COR-L47 (cell line): ENCODE measurements around the gene CNTNAP1.

ENCODE experiments used
- DNase-seq: peaks from one replicate; lab custom pipeline; 2025; lab: John Stamatoyannopoulos, UW

Gene CNTNAP1

DNA sequence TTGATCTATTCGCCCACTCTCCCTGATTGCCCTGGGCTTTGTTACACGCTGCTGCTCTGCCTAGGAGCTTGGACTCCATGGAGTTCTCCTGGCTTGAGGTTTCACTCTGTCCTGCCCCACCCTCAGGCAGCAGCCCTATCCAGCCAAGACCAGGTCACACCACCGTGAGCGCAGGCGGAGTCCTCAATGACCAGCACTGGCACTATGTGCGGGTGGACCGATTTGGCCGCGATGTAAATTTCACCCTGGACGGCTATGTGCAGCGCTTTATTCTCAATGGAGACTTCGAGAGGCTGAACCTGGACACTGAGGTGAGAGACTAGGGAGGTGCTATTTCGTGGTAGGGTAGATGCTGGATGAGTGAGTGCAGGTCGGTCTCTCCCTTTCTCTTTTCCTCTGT lies 3.5 kb downstream of the CNTNAP1 start:
- DNase-seq: no peak

DNA sequence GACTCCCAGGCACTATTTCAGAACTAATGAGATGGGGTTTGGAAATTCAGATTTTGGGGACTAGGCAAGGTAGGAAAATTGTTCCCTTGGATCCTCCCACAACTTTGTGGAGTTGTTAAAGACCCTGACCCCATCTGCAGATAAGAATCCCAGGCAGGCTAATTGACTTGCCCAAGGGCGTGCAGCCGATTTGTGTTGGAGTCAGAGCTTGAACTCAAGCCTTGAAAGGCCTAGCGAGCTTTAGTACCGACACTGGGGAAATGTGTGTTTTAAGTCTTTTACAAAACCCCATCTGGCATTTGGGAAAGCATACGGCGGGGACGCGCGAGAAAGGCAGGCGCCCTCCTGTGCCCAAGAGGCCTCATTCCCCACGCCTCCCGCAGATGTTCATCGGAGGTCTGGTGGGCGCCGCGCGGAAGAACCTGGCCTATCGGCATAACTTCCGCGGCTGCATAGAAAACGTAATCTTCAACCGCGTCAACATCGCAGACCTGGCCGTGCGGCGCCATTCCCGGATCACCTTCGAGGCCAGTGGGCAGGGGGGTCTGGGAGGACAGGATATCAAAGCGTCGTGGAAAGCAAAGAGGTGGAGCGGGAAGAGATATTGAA lies 4.3 kb downstream of the CNTNAP1 start:
- DNase-seq: no peak

DNA sequence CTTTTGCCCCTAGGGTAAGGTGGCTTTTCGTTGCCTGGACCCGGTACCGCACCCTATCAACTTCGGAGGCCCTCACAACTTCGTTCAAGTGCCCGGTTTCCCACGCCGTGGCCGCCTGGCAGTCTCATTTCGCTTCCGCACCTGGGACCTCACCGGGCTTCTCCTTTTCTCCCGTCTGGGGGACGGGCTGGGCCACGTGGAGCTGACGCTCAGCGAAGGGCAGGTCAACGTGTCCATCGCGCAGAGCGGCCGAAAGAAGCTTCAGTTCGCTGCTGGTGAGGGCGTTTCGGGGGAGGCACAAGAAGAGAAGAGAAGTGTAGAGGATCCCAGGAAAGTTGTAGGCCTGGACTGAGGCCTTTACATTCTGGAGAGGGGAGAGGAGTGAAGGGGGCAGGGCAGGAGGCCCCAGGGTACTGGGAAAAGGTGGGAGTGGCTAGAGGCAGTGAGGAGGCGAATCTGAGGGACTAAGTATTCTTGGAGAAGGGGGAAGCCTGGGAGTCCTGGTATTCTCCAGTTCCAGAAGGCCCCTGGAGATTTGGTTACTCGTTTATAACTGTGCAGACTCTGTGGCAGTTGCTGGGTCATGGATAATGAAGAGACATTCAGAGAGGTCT lies 5.5 kb downstream of the CNTNAP1 start:
- DNase-seq: no peak

DNA sequence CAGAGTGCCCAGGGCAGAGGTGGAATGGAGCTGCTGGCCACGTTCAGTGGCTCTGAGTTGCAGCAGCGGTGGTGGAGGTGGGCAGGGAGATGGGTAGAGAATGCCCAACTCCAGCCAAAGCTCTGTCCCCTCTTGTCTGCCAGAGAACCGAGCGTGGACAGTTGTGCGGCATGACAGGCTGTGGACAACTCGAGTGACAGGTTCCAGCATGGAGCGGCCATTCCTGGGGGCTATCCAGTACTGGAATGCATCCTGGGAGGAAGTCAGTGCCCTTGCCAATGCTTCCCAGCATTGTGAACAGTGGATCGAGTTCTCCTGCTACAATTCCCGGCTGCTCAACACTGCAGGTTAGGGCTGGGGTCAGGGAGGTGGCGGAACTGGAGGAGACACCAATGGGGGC lies 8.3 kb downstream of the CNTNAP1 start:
- no peak for DNase-seq

DNA sequence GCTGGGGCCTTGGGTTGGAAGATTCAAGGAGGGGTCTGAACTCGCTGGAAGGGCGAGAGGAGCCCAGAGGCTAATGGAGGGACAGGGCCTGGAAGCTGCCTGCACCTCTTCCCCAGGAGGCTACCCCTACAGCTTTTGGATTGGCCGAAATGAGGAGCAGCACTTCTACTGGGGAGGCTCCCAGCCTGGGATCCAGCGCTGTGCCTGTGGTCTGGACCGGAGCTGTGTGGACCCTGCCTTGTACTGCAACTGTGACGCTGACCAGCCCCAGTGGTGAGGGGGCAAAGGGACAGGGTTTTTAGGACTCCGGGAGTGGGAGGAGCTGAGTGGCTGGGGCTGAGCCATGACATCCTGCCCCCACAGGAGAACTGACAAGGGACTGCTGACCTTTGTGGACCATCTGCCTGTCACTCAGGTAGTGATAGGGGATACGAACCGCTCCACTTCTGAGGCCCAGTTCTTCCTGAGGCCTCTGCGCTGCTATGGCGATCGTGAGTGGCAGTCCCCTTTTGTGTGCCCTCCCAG lies 8.8 kb downstream of the CNTNAP1 start:
- no peak for DNase-seq

DNA sequence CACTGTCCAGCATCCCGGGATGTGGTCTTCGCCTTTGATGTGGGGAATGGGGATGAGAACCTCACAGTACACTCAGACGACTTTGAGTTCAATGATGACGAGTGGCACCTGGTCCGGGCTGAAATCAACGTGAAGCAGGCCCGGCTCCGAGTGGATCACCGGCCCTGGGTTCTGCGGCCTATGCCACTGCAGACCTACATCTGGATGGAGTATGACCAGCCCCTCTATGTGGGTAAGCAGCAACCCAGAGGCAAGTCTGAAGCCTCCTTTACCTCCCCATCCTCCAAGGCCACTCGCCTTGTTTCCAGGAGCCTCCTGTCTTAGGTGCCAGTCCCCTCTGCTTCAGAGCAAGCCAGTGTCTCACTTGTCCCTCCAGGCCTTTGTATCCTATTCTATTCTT lies 10.2 kb downstream of the CNTNAP1 start:
- no peak for DNase-seq

DNA sequence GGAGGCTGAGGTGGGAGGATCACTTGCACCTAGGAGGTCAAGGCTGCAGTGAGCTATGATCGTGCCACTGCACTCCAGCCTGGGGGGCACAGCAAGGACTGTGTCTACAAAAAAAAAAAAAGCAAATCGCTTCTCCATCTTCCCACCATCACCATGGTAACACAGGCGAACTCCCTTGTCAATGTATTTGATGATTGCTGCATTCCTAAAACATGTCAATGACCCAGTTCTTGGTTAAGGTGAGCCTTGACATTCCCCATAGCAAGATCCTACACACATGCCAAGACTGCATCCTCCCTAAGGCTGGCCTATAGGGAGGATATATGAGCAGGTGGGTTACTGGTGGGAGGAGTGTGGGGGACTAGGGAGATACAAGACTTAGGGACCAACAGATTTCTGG lies 12.2 kb downstream of the CNTNAP1 start:
- DNase-seq: no peak

DNA sequence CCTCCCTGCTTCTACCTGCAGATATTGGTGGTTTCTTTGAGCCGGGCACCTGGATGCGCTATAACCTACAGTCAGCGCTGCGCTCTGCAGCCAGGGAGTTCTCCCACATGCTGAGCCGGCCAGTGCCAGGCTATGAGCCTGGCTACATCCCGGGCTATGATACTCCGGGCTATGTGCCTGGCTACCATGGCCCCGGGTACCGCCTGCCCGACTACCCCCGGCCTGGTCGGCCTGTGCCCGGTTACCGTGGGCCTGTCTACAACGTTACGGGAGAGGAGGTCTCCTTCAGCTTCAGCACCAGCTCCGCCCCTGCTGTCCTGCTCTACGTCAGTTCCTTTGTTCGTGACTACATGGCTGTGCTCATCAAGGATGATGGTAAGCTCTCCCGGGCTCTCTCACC lies 13.2 kb downstream of the CNTNAP1 start:
- no peak for DNase-seq

DNA sequence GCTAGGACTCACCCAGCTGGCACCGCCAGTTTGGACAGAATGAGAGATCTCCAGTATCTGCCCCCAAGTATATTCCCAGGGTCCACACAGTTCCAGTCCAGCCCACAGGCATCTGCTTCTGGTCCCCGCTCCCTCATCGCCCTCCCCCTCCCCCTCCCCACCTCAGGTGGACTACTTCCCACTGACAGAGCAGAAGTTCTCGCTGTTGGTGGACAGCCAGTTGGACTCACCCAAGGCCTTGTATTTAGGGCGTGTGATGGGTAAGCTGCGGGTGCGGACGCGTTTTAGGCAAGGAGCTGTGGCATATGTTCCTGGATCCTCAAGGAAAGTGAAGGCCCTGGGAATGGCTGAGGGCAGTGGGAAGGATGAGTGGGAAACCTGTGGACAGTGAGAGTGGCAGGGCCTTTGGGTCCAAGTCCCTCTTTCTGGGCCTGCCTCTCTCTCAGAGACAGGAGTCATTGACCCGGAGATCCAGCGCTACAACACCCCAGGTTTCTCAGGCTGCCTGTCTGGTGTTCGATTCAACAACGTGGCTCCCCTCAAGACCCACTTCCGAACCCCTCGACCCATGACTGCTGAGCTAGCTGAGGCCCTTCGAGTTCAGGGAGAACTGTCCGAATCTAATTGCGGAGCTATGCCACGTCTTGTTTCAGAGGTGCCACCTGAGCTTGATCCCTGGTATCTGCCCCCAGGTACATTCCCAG lies 14.9 kb downstream of the CNTNAP1 start:
- DNase-seq: no peak

DNA sequence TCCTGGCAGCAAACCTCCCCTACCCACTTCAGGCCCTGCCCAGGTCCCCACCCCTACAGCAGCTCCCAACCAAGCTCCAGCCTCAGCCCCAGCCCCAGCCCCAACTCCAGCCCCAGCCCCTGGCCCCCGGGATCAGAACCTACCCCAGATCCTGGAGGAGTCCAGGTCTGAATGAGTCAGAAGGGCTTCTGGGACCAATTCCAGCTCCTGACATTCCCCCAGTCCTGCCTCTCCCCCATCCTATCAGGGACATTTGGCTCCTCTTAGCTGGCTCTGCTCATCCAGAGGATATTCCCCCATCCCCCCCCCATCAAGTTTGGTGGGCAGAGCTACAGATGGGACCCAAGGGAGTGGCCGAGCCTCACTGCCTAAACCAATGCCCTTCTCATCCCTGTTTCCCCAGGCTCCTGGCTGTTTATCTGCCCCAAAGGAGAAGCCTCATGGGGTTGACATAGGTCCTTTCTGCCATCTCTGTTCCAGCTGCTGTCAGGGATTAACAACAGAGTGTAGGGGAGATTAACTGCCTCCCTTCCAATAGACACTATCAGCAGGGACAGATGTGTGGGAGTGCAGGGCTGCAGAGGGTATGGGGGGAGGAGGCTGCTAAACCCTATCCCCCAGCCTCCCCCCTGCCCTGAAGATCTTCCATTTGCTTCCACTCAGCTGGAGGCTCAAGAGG lies 16.5 kb downstream of the CNTNAP1 start:
- DNase-seq: no peak

DNA sequence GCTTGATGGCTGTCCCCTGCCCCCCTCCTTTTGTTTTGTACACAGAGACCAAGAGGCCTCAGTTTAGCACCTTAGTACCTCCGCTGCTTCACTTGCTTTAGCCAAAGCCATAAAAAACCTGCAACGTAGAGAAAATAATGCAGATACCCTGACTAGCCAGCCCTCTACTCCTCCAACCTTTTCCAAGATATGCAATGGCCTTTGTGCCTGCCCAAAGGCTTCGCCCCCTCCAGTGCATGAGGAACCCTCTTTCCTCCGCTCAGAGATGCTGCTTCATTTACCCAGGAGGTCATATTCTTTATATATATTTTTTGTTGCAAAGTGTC lies 17.0 kb downstream of the CNTNAP1 start:
- no peak for DNase-seq

DNA sequence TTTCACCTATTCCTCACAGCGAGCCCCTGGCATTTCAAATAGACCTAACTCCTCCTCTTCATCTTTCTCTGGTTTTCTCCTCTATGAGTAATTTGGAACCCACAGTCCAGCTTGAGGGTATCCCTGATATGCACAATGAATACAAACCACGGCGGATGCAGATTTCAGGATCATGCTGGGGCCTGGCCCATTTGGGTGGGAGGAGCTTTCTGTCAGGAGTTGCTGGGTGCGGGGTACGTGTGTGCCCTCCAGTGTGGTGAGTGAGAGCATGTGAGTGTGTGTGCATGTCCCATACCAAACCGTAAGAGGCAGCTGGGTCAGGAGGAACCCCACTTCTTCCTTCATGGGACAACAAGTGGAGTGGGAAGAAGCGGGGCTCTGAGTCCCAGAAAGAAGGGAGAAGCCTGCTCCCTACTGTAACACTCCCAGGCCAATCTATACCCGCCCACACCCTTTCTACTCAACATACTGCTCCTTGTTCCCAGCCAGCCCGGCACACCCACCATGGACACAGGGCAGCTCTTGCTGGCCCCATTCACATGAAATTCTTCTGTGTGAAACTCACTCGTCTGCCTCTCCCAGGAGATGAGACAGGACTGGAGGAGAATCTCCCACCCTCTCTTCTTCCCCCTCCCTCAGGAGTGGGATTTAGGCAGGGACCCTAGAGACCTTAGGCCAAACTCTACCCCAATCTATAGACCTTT lies 18.4 kb downstream of the CNTNAP1 start:
- no peak for DNase-seq

DNA sequence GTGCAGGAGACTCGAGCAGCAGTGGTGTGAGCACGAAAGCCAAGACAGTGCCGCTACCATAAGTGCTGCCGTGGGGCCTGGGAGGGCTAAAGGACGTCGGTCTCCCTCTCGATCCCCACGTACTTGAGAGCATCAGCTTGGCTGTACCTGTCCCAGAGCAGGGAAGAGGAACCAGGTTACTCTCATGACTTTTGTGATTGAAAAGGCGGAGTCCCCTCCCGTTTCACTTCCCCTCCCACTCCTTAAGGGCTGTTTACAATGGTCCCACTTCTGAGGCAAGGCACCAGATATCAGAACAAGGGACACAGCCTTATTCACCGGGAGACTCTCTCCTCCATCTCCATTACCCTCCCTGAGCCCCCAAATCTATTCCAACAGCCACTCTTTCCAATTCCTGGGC lies 20.1 kb downstream of the CNTNAP1 start:
- DNase-seq: no peak

DNA sequence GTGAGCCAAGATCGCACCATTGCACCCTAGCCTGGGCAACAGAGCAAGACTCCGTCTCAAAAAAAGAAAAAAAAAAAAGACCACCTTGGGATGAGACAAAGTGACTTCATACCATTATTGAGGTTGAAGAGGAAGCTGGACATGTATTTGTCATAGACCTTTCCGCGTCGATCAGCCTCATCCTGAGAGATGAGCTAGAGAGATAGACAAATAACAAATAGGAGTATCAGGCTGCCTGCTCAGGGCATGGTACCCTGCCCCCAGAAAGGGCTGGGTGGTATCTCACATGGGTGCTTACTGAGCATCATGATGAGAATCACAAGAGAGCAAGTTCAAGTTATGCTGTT lies 22.1 kb downstream of the CNTNAP1 start:
- no peak for DNase-seq

DNA sequence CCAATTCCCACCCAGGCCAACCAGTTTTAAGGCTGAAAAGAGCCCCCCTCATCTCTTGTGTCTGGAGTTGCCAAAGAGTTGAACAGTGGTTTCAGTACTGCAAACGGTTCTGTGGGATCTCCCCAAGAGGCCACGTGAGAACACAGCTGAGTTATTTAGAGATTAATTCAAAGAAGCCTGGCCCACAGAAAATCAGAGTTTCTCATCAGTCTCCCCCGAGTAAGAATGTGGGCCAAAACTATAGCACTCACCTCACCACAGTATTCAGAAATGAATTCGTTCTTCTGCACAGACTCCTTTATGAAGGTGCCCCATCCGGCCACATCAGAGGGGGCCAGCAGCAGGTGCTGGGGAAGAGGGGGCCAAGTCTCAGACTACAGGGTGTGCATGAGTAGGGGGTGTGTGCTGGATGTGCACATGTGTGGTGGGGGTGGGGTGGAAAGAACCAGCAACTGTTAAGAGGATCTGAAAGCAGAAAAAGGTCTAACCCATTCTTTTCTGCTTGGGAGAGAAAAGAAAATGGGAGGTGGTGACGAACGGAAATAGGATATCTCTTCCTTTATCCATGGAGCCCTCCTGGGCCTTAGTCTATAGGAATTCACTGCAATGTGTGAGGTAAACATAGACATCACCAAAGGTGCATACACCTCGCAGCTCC lies 22.6 kb downstream of the CNTNAP1 start:
- no peak for DNase-seq

DNA sequence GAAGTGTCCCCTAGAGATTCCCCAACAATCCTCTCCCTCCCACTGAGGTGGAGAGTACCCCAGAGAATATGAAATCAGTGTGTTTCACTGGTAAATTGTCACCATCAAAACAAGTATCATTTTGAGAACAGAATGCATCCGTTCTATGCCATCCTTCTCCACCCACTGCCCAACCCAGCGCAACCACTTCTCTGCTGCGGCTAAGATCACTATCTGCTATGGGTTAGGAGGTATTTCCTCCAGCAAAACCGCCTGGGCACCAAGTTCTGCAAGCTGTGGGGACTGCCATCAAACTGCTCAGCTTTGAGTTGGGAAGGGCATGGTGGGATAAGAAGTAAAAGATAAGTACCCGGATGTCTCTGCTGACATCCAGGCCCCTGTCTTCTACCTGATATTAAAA lies 24.4 kb downstream of the CNTNAP1 start:
- DNase-seq: no peak

DNA sequence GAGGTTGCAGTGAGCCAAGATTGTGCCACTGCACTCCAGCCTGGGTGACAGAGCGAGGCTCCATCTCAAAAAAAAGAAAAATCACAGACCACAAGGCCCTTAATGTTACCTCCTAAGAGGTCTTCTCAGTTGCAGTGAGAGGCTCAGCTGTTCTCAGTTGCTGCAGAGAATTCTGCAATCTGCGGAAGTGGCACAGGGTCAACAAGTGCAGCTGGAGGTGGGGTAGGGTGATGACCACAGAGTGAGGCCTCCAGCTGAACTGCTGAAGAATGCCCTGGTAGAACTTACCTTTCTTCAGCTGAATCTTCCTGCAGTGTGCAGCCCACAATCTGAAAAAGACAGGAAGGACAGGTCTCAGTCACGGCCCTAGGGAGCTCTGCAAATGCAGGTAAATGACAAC lies 26.3 kb downstream of the CNTNAP1 start:
- no peak for DNase-seq

DNA sequence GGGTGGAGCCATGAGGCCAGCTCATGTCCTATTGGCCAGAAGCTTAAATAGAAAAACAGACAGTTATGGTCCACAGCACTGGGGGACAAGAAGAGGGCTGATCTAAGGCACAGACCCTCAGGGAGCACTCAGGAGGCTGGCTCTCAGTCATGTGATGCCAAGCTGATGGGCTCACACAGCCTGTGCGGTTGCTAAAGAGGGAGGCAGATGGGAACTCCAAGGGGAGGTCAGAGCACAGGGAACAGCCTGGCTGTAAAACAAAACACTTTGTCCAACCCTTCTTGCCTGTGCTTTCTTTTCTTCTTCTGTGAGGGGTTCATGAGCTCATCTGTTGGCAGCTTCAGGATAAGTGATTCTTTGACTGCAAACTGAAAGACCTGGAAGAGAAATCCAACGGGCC lies 27.2 kb downstream of the CNTNAP1 start:
- DNase-seq: no peak

DNA sequence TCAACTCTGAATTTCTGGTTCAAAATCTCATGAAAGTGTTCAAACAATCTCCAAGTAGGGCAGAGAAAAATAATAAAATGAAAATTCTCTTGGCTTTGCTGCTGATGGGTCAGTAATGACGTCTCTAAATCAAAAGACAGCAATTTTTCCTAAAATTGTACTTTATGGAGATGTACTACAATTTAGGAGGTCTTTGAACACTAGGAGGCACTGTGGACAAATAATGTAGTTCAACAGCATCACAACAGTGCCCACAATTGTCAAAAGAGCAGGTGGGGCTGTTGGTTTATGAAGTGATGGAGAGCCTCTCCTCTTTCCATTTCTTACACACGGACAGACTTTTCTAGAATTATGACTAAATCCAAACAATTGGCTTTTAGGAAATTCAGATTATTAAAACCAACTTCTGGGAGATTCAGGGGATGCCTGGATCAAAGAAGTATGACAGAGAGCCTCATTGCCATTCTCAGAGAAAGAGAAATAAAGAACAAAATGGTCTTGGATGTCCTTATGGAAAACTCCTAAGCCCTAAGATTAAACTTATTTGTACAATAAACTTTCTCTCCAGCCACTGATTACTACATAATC lies 38.8 kb downstream of the CNTNAP1 start:
- DNase-seq: peak; percentile 78

DNA sequence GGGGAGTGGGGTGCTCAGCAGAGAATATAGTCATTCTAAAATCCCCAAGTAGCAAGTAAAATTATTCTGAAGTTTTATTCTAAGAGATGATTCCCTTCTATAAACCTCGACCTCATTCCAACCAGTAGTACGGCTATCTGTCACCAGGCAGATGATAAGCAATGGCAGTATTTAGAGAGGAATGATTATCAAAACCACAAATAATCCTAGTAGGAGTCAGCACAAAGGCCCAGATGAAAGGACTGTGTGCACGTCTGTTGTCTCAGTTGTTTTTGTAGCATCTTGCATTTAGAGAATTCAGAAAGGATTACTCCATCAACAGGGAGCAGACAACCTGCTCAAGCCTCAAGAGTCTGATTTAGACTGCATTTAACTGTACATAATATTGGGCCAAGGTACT lies 41.3 kb downstream of the CNTNAP1 start:
- DNase-seq: no peak

DNA sequence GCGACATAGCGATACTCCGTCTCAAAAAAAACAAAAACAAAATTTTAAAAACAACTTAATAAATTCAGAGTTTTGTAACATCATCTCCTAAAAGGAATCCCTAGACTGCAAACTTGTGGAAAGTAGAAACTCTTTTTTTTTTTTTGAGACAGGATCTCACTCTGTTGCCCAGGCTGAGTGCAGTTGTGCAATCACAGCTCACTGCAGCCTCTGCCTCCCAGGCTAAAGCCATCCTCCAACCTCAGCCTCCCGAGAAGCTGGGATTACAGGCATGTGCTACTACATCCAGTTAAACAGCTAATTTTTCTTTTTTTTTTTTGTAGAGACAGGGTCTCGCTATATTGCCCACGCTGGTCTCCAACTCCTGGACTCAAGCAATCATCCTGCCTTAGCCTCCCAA lies 42.8 kb downstream of the CNTNAP1 start:
- no peak for DNase-seq

DNA sequence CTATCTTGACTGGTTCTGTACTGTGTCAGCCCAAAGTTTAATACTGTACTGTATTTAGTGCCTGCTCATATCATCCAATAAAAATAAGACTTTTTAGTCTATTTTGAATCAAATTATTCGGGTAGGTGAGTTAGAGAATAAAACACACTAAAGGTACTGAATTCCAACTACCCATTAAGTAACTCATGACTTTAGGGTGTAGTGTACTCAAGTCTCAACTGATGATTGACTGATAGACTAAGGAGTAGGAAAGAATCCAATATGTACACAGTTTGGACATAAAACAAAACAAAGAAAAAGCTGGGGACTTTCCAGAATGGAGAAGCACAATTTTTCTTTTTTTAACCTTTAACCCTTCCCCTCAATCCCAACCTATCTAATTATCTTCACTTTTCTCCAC lies 58.4 kb downstream of the CNTNAP1 start:
- DNase-seq: no peak
